GM18873 (cell line): ENCODE data around the gene SCP2D1.

Source experiments
- ATAC-seq: cut with Tn5 transposase; IDR thresholded peaks from one replicate; pipeline ENCODE4 v1.9.1; 2021; ENCODE audit warnings: mild to moderate bottlenecking, moderate library complexity, moderate number of reproducible peaks; ENCODE audit not compliant: unreplicated experiment, low FRiP score

Gene SCP2D1

DNA sequence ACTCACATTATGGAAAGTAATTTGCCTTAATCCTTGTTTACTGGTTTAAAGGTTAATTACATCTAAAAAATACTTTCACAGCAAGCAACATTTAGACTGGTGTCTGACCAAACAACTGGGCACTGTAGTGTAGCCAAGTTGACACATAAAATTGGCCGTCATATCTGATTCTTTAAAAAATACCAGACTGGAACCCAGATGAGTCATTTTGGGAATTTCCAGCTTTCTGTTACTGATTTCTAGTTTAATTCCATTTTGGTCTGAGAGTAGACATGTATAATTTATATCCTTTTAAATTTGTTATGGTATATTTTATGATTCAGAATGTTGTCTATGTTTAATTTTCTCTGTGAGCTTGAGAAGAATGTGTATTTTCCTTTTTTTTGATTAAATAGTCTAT lies 44.1 kb downstream of the SCP2D1 start:
- no peak for ATAC-seq

DNA sequence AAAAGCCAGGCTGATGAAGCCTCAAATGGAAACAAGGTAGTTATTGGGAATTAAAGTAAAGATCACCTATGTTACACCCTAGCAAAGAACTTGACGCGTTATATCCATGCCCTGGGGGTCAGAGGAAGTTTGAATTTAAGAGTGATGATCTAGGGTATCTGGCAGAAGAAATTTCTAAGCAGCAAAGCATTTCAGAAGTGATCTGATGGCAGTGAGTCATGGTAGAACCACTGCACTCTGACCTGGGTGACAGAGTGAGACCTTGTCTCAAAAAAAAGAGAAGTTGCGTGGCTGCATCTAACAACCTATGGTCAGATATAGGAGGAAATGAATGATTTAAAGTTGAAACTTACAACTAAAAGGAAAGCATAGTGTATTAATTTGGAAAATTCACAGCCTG lies 45.2 kb downstream of the SCP2D1 start:
- no peak for ATAC-seq
